Measurements from ENCODE around the gene AK8.

AK8 gene

GRCh38 chr9:132877824-132878694 lies at the start of gene AK8:
TSS of gene AK8 (minus strand) at chr9:132878284. CDS start at chr9:132878255, 29 bp downstream.
- H3K27ac Mint-ChIP-seq (ENCODE audit: low read depth): peak within 1 kb of the TSS; percentile 87
- no peaks in the 10 kb centered on the region for H3K9me3 Mint-ChIP-seq
- H3K27me3 Mint-ChIP-seq: no peaks in the 10 kb centered on the region
- ATAC-seq (replicated peaks; ENCODE audit: extremely low read depth, poor library complexity, severe bottlenecking): peak; percentile 74
- H3K4me3 Mint-ChIP-seq: peak within 1 kb of the TSS; percentile 80
- peak; percentile 64 to 66 for DNase-seq (ENCODE audit: low spot score in 2 of 2)
- H3K36me3 Mint-ChIP-seq (ENCODE audit: insufficient read depth): peaks cover 16% of the 10 kb centered on the region
- peaks cover 17% of the 10 kb centered on the region for H3K4me1 Mint-ChIP-seq

- peaks cover 8% of the 10 kb centered on the region for H3K4me1 Mint-ChIP-seq
- no peak overlapping the region for H3K4me3 Mint-ChIP-seq
- peaks cover 26% of the 10 kb centered on the region for H3K36me3 Mint-ChIP-seq (ENCODE audit: insufficient read depth)
- no peaks in the 10 kb centered on the region for H3K27me3 Mint-ChIP-seq
- no peak for ATAC-seq (replicated peaks; ENCODE audit: extremely low read depth, poor library complexity, severe bottlenecking)
- DNase-seq (ENCODE audit: low spot score in 2 of 2): no peak
- no peak overlapping the region for H3K27ac Mint-ChIP-seq (ENCODE audit: low read depth)
- no peaks in the 10 kb centered on the region for H3K9me3 Mint-ChIP-seq
Observed at GRCh38 chr9:132927704-132928103, 49.6 kb upstream of the AK8 start.

- H3K27me3 Mint-ChIP-seq: no peaks in the 10 kb centered on the region
- DNase-seq (ENCODE audit: low spot score in 2 of 2) (no peak), ATAC-seq (replicated peaks; ENCODE audit: extremely low read depth, poor library complexity, severe bottlenecking) (no peak)
- H3K27ac Mint-ChIP-seq (ENCODE audit: low read depth): no peak overlapping the region
- peaks cover 41% of the 10 kb centered on the region for H3K36me3 Mint-ChIP-seq (ENCODE audit: insufficient read depth)
- H3K4me3 Mint-ChIP-seq: no peak overlapping the region
- no peaks in the 10 kb centered on the region for H3K4me1 Mint-ChIP-seq
- no peaks in the 10 kb centered on the region for H3K9me3 Mint-ChIP-seq
Observed at GRCh38 chr9:132923346-132923902, 45.3 kb upstream of the AK8 start.

- no peaks in the 10 kb centered on the region for H3K4me1 Mint-ChIP-seq
- no peak for ATAC-seq (replicated peaks; ENCODE audit: extremely low read depth, poor library complexity, severe bottlenecking)
- H3K36me3 Mint-ChIP-seq (ENCODE audit: insufficient read depth): peaks cover 45% of the 10 kb centered on the region
- H3K9me3 Mint-ChIP-seq: no peaks in the 10 kb centered on the region
- H3K27me3 Mint-ChIP-seq: no peaks in the 10 kb centered on the region
- H3K27ac Mint-ChIP-seq (ENCODE audit: low read depth): no peak overlapping the region
- no peak for DNase-seq (ENCODE audit: low spot score in 2 of 2)
- no peak overlapping the region for H3K4me3 Mint-ChIP-seq
Observed at GRCh38 chr9:132919614-132920268, 41.7 kb upstream of the AK8 start.

- Mint-ChIP-seq H3K27me3 (no peaks in the 10 kb centered on the region), H3K27ac (ENCODE audit: low read depth) (no peak overlapping the region), H3K4me3 (no peak overlapping the region), H3K9me3 (no peaks in the 10 kb centered on the region), H3K36me3 (ENCODE audit: insufficient read depth) (peaks cover 52% of the 10 kb centered on the region), H3K4me1 (no peaks in the 10 kb centered on the region)
- ATAC-seq (replicated peaks; ENCODE audit: extremely low read depth, poor library complexity, severe bottlenecking) (no peak), DNase-seq (ENCODE audit: low spot score in 2 of 2) (no peak)
Observed at GRCh38 chr9:132914924-132915323, 36.8 kb upstream of the AK8 start.

- Mint-ChIP-seq H3K27ac (ENCODE audit: low read depth) (no peak overlapping the region), H3K36me3 (ENCODE audit: insufficient read depth) (peaks cover 49% of the 10 kb centered on the region), H3K4me1 (peaks cover 9% of the 10 kb centered on the region), H3K27me3 (no peaks in the 10 kb centered on the region), H3K9me3 (no peaks in the 10 kb centered on the region), H3K4me3 (no peak overlapping the region)
- no peak for DNase-seq (ENCODE audit: low spot score in 2 of 2)
- ATAC-seq (replicated peaks; ENCODE audit: extremely low read depth, poor library complexity, severe bottlenecking): no peak
Observed at GRCh38 chr9:132912131-132912530, 34.0 kb upstream of the AK8 start.

- Mint-ChIP-seq H3K27ac (ENCODE audit: low read depth) (no peak overlapping the region), H3K36me3 (ENCODE audit: insufficient read depth) (peaks cover 42% of the 10 kb centered on the region)
- no peak for ATAC-seq (replicated peaks; ENCODE audit: extremely low read depth, poor library complexity, severe bottlenecking)
Observed at GRCh38 chr9:132910376-132910775, 32.3 kb upstream of the AK8 start.

GRCh38 chr9:132909311-132909710 lies 31.2 kb upstream of the AK8 start:
- Mint-ChIP-seq H3K4me3 (no peak overlapping the region), H3K27ac (ENCODE audit: low read depth) (peak overlapping the region; percentile 83), H3K36me3 (ENCODE audit: insufficient read depth) (peaks cover 41% of the 10 kb centered on the region), H3K9me3 (no peaks in the 10 kb centered on the region), H3K4me1 (peaks cover 9% of the 10 kb centered on the region), H3K27me3 (no peaks in the 10 kb centered on the region)
- ATAC-seq (replicated peaks; ENCODE audit: extremely low read depth, poor library complexity, severe bottlenecking): no peak
- no peak for DNase-seq (ENCODE audit: low spot score in 2 of 2)

More at GRCh38 chr9:132910376-132910775, 32.3 kb upstream of the AK8 start:
- H3K27me3 Mint-ChIP-seq: no peaks in the 10 kb centered on the region
- DNase-seq (ENCODE audit: low spot score in 2 of 2): no peak
- H3K4me3 Mint-ChIP-seq: no peak overlapping the region
- no peaks in the 10 kb centered on the region for H3K9me3 Mint-ChIP-seq
- H3K4me1 Mint-ChIP-seq: peaks cover 9% of the 10 kb centered on the region

- Mint-ChIP-seq H3K36me3 (ENCODE audit: insufficient read depth) (peaks cover 41% of the 10 kb centered on the region), H3K4me1 (peaks cover 9% of the 10 kb centered on the region), H3K27me3 (no peaks in the 10 kb centered on the region), H3K9me3 (no peaks in the 10 kb centered on the region), H3K27ac (ENCODE audit: low read depth) (peak overlapping the region; percentile 83), H3K4me3 (peak overlapping the region; percentile 66)
- DNase-seq (ENCODE audit: low spot score in 2 of 2) (peak; percentile 25 to 52), ATAC-seq (replicated peaks; ENCODE audit: extremely low read depth, poor library complexity, severe bottlenecking) (peak; percentile 92)
Observed at GRCh38 chr9:132908635-132909034, 30.6 kb upstream of the AK8 start.

- Mint-ChIP-seq H3K27ac (ENCODE audit: low read depth) (no peak overlapping the region), H3K4me1 (peaks cover 9% of the 10 kb centered on the region), H3K4me3 (no peak overlapping the region), H3K36me3 (ENCODE audit: insufficient read depth) (peaks cover 24% of the 10 kb centered on the region), H3K9me3 (no peaks in the 10 kb centered on the region), H3K27me3 (no peaks in the 10 kb centered on the region)
- ATAC-seq (replicated peaks; ENCODE audit: extremely low read depth, poor library complexity, severe bottlenecking) (no peak), DNase-seq (ENCODE audit: low spot score in 2 of 2) (no peak)
Observed at GRCh38 chr9:132905726-132906125, 27.6 kb upstream of the AK8 start.

GRCh38 chr9:132903574-132904492 lies 25.7 kb upstream of the AK8 start:
- Mint-ChIP-seq H3K4me3 (no peak overlapping the region), H3K9me3 (no peaks in the 10 kb centered on the region), H3K36me3 (ENCODE audit: insufficient read depth) (peaks cover 17% of the 10 kb centered on the region), H3K27me3 (no peaks in the 10 kb centered on the region), H3K27ac (ENCODE audit: low read depth) (no peak overlapping the region), H3K4me1 (peaks cover 6% of the 10 kb centered on the region)
- no peak for DNase-seq (ENCODE audit: low spot score in 2 of 2)
- ATAC-seq (replicated peaks; ENCODE audit: extremely low read depth, poor library complexity, severe bottlenecking): no peak
